H1 (cell line): ENCODE results near the gene MTPN. TPM values are rescaled to one million over a fixed set of nuclear protein-coding genes. Genes with fewer than 3 reads are reported as not detected.

Experiments used
- CTCF ChIA-PET: fragments of 300-600 bp; sonication (Branson Sonifier 250); formaldehyde crosslinking; loops from one replicate; lab custom pipeline; 2021; ENCODE audit not compliant: partially characterized antibody; lab: Charles Lee
- POLR2A ChIA-PET: fragments of 300-600 bp; sonication (Branson Sonifier 250); formaldehyde crosslinking; loops from one replicate; lab custom pipeline; 2021; ENCODE audit warnings: inconsistent platforms; ENCODE audit not compliant: partially characterized antibody; lab: Charles Lee
- DNase-seq, 2 experiments: peaks; one replicate each; pipeline versions ENCODE4 v3.0.0 to v3.0.0-alpha.2; 2010 to 2022; ENCODE audit warnings: low spot score in 2 of 2, low read depth in 1 of 2, mixed read lengths in 1 of 2
- FAIRE-seq: peaks from 2 replicates; lab custom pipeline; 2011; peaks lifted over from hg19 to GRCh38; lab: Jason Lieb, UNC
- H2AFZ ChIP-seq: 2 replicates; pipeline ENCODE4 v1.8.1; 2012; ENCODE audit warnings: low read length, inconsistent platforms
- H2AK5ac ChIP-seq: 2 replicates; pipeline ENCODE4 v1.6.1; 2013; ENCODE audit warnings: low read depth, low read length
- H2BK120ac ChIP-seq: replicated peaks from 2 replicates; pipeline ENCODE3; 2013; ENCODE audit warnings: low read depth, low read length, inconsistent platforms
- H2BK12ac ChIP-seq: 2 replicates; pipeline ENCODE4 v1.6.1; 2013; ENCODE audit warnings: low read depth, low read length
- H2BK15ac ChIP-seq: 2 replicates; pipeline ENCODE4 v1.6.1; 2013; ENCODE audit warnings: low read length
- H2BK20ac ChIP-seq: 2 replicates; pipeline ENCODE4 v1.6.1; 2013; ENCODE audit warnings: low read length
- H2BK5ac ChIP-seq: 2 replicates; pipeline ENCODE4 v1.6.1; 2013; ENCODE audit warnings: low read depth, low read length
- H3K14ac ChIP-seq: 2 replicates; pipeline ENCODE4 v1.6.1; 2013; ENCODE audit warnings: inconsistent platforms; ENCODE audit not compliant: insufficient read length
- H3K18ac ChIP-seq: 2 replicates; pipeline ENCODE4 v1.6.1; 2013; ENCODE audit warnings: low read length; ENCODE audit errors: extremely low read depth
- H3K23ac ChIP-seq: 2 replicates; pipeline ENCODE4 v1.6.1; 2013; ENCODE audit warnings: inconsistent platforms; ENCODE audit not compliant: insufficient read length
- H3K23me2 ChIP-seq: 2 replicates; pipeline ENCODE4 v1.6.1; 2013; ENCODE audit warnings: low read depth, low read length
- H3K27ac ChIP-seq: 2 replicates; pipeline ENCODE4 v1.6.1; 2011; ENCODE audit warnings: low read depth, low read length, inconsistent platforms
- H3K27me3 ChIP-seq, 4 experiments: replicated peaks in 1 of 4; 1 replicate in 1 of 4; 2 replicates in 3 of 4; pipeline versions ENCODE4 v1.6.1 to v1.8.1; 2011 to 2013; ENCODE audit warnings: low read length in 3 of 4, mild to moderate bottlenecking in 3 of 4, inconsistent platforms in 2 of 4, mixed read lengths in 2 of 4, moderate library complexity in 1 of 4; ENCODE audit not compliant: control insufficient read depth in 3 of 4, insufficient read depth in 3 of 4; ENCODE audit errors: extremely low read depth in 1 of 4
- H3K36me3 ChIP-seq, 4 experiments: 2 replicates each; pipeline versions ENCODE4 v1.6.1 to v1.8.1; 2011 to 2013; ENCODE audit warnings: mild to moderate bottlenecking in 4 of 4, low read length in 3 of 4, moderate library complexity in 2 of 4, control low read depth in 1 of 4, inconsistent platforms in 1 of 4; ENCODE audit not compliant: insufficient read depth in 4 of 4, control insufficient read depth in 2 of 4
- H3K4ac ChIP-seq: replicated peaks from 2 replicates; pipeline ENCODE3; 2013; ENCODE audit warnings: low read length, low read depth, mixed read lengths, inconsistent platforms; ENCODE audit not compliant: insufficient read length
- H3K4me1 ChIP-seq, 4 experiments: replicated peaks in 1 of 4; 1 replicate in 1 of 4; 2 replicates in 3 of 4; pipeline versions ENCODE4 v1.6.1 to v1.8.1; 2011 to 2013; ENCODE audit warnings: low read length in 3 of 4, inconsistent platforms in 2 of 4, mixed read lengths in 1 of 4; ENCODE audit not compliant: insufficient read depth in 4 of 4, control insufficient read depth in 3 of 4
- H3K4me2 ChIP-seq, 2 experiments: 2 replicates each; pipeline versions ENCODE4 v1.6.1 to v1.8.1; 2011 to 2013; ENCODE audit warnings: low read depth in 2 of 2, low read length in 2 of 2, control low read depth in 1 of 2, inconsistent platforms in 1 of 2, mild to moderate bottlenecking in 1 of 2; ENCODE audit not compliant: insufficient read depth in 1 of 2
- H3K4me3 ChIP-seq, 4 experiments: fragments of 200-600, 300-600 bp in 1 of 4; sonication (generic), shearing (Covaris generic), sonication (Bioruptor Twin) in 1 of 4; 2 replicates each; pipeline versions ENCODE4 v1.5.1 to v1.8.1; 2011 to 2016; ENCODE audit warnings: low read length in 4 of 4, low read depth in 3 of 4, control low read depth in 2 of 4, inconsistent platforms in 2 of 4, mild to moderate bottlenecking in 2 of 4, mixed read lengths in 1 of 4, moderate library complexity in 1 of 4; ENCODE audit not compliant: insufficient read depth in 2 of 4; ENCODE audit errors: extremely low read depth in 1 of 4
- H3K56ac ChIP-seq: replicated peaks from 2 replicates; pipeline ENCODE3; 2013; ENCODE audit warnings: low read depth, mild to moderate bottlenecking, mixed read lengths, low read length, inconsistent platforms; ENCODE audit not compliant: insufficient read length
- H3K79me1 ChIP-seq: 2 replicates; pipeline ENCODE4 v1.6.1; 2013; ENCODE audit warnings: low read depth, low read length, control low read depth
- H3K79me2 ChIP-seq, 2 experiments: 2 replicates each; pipeline versions ENCODE4 v1.6.1 to v1.8.1; 2012 to 2013; ENCODE audit warnings: low read length in 2 of 2, mild to moderate bottlenecking in 2 of 2, inconsistent platforms in 1 of 2; ENCODE audit not compliant: insufficient read depth in 2 of 2, control insufficient read depth in 1 of 2
- H3K9ac ChIP-seq, 4 experiments: replicated peaks in 1 of 4; 1 replicate in 1 of 4; 2 replicates in 3 of 4; pipeline versions ENCODE4 v1.6.1 to v1.8.1; 2011 to 2013; ENCODE audit warnings: low read depth in 3 of 4, low read length in 3 of 4, control low read depth in 2 of 4, mild to moderate bottlenecking in 2 of 4, moderate library complexity in 2 of 4, inconsistent platforms in 1 of 4; ENCODE audit errors: extremely low read depth in 1 of 4
- H3K9me3 ChIP-seq, 2 experiments: 2 replicates each; pipeline versions ENCODE4 v1.6.1 to v1.8.1; 2012 to 2013; ENCODE audit warnings: mild to moderate bottlenecking in 2 of 2, moderate library complexity in 2 of 2, control low read depth in 1 of 2, inconsistent platforms in 1 of 2, low read depth in 1 of 2, low read length in 1 of 2, mixed read lengths in 1 of 2; ENCODE audit not compliant: insufficient read depth in 2 of 2
- H4K20me1 ChIP-seq, 2 experiments: replicated peaks in 1 of 2; 2 replicates each; pipeline versions ENCODE3 to v1.8.1; 2011 to 2013; ENCODE audit warnings: inconsistent platforms in 2 of 2, low read length in 2 of 2, mild to moderate bottlenecking in 1 of 2; ENCODE audit not compliant: insufficient read depth in 2 of 2, control insufficient read depth in 1 of 2
- H4K5ac ChIP-seq: 2 replicates; pipeline ENCODE4 v1.6.1; 2013; ENCODE audit warnings: low read length, low read depth, mixed read lengths, inconsistent platforms; ENCODE audit not compliant: insufficient read length
- H4K8ac ChIP-seq: 2 replicates; pipeline ENCODE4 v1.8.0; 2013; ENCODE audit warnings: mild to moderate bottlenecking, moderate library complexity, low read length, inconsistent platforms; ENCODE audit not compliant: insufficient read depth; ENCODE audit errors: extremely low read depth
- H4K91ac ChIP-seq: replicated peaks from 2 replicates; pipeline ENCODE3; 2013; ENCODE audit warnings: low read length, mixed read lengths, inconsistent platforms; ENCODE audit not compliant: insufficient read length
- CBX8 ChIP-seq: fragments of 300-800, 300-1000 bp; sonication (generic); IDR thresholded peaks from 2 replicates; pipeline ENCODE4 v1.7.1; 2016; ENCODE audit warnings: low read depth, low read length, borderline replicate concordance
- CHD1 ChIP-seq: IDR thresholded peaks from 2 replicates; pipeline ENCODE4 v1.6.1; 2012; ENCODE audit warnings: low read depth, low read length, improper control_type of control experiment
- CHD2 ChIP-seq: IDR thresholded peaks from 2 replicates; pipeline ENCODE4 v1.6.1; 2012; ENCODE audit warnings: low read length, improper control_type of control experiment
- FOSL1 ChIP-seq: IDR thresholded peaks from 2 replicates; pipeline ENCODE4 v1.6.1; 2011; ENCODE audit warnings: mild to moderate bottlenecking, low read depth, low read length, moderate library complexity; ENCODE audit not compliant: insufficient read depth
- KDM4A ChIP-seq: IDR thresholded peaks from one replicate; pipeline ENCODE4 v1.7.1; 2012; ENCODE audit warnings: low read depth, mild to moderate bottlenecking, moderate library complexity, low read length, inconsistent platforms; ENCODE audit not compliant: severe bottlenecking
- NANOG ChIP-seq: IDR thresholded peaks from 2 replicates; pipeline ENCODE4 v1.6.1; 2011; ENCODE audit warnings: low read length, low read depth, mild to moderate bottlenecking, inconsistent platforms; ENCODE audit not compliant: insufficient read depth, poor library complexity, severe bottlenecking
- NRF1 ChIP-seq: IDR thresholded peaks from 2 replicates; pipeline ENCODE4 v1.6.1; 2011; ENCODE audit warnings: mild to moderate bottlenecking, low read depth, low read length, improper control_type of control experiment
- WGBS, 2 experiments: shearing (Covaris generic) in 1 of 2; methylation state at CpG; one replicate each; pipeline versions ENCODE4 v1.1.6 to v1.1.7; 2013 to 2015; ENCODE audit warnings: low lambda C conversion rate in 2 of 2, mixed read lengths in 2 of 2, inconsistent platforms in 1 of 2, low coverage in 1 of 2, missing lambda C conversion rate in 1 of 2; ENCODE audit not compliant: insufficient replicate concordance in 2 of 2, insufficient coverage in 1 of 2, insufficient read length in 1 of 2; ENCODE audit errors: extremely low coverage in 1 of 2, missing lambda C conversion rate in 1 of 2; 5-methylcytosine and 5-hydroxymethylcytosine counted together
- polyA plus RNA-seq, 7 experiments: library from polyadenylated mRNA; depleted of rRNA in 3 of 7; stranded (reverse) in 5 of 7; unstranded in 2 of 7; fragments of >200 nt in 5 of 7; fragments of 200-250 nt in 2 of 7; gene quantifications; 1 replicate in 5 of 7; 2 replicates in 1 of 7; 4 replicates in 1 of 7; pipeline versions ENCODE4 v1.2.1 to v1.2.3, GENCODE V29; 2011 to 2013; ENCODE audit warnings: missing spikeins in 2 of 7, mixed read lengths in 2 of 7
- total RNA-seq: library from RNA; stranded (reverse); fragmentation: NEBNext Ultra II Directional; extraction: Animal tissue kit (Norgen Biotek cat#: 25700); gene quantifications from 2 replicates; pipeline ENCODE4 v1.2.1, GENCODE V29; 2021
- TF ChIP-seq, protein P1 (sequence below): IDR thresholded peaks from 2 replicates; pipeline ENCODE4 v1.6.1; 2011; ENCODE audit warnings: low read length, improper control_type of control experiment

Gene MTPN
- total and polyA plus RNA-seq, 2 of the 8 experiments (the other 6 are each of a cell fraction or from before 2014, with no cell fraction given) = 33.0 to 101 TPM

DNA sequence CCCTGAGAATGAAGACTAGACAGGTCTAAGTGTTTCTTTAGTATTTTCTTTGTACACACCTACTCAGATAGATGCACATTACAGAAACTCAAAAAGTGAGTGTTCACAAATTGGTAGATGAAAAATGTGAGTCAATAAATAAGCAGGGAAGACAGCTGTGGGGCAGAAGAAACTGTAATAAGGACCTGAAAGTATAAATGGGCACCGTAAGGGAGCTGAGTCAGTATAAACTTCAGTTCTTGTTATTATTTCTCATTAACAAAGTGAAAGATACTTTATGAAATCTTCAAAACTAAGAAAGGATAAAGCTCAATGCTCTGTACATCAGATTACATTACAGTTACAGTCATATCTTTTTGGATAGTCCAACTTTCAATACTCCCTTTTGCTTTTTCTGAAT lies 2.5 kb downstream of the MTPN start:
- whole genome bisulfite sequencing, 2 experiments = 96% methylated on average over 1 of the region's 1 CpG; no CpG with 5 or more reads in 1 of the 2 experiments
- Histone ChIP-seq H3K79me2 (peaks cover 2 to 67% of the 10 kb centered on the region in 2 experiments; a peak in 3 of 4 replicates), H4K8ac (no peak overlapping the region), H4K5ac (no peak overlapping the region), H2AFZ (no peak overlapping the region), H3K4me3 (no peak overlapping the region), H3K79me1 (no peaks in the 10 kb centered on the region), H2BK20ac (no peak overlapping the region), H3K18ac (no peak overlapping the region), H4K20me1 (peaks cover 1 to 4% of the 10 kb centered on the region in 2 experiments), H3K4ac (no peak overlapping the region), H3K9me3 (no peaks in the 10 kb centered on the region), H2AK5ac (no peak overlapping the region), H3K27me3 (no peaks in the 10 kb centered on the region), H2BK5ac (no peak overlapping the region), H3K4me2 (no peak overlapping the region), H2BK12ac (no peak overlapping the region), H3K14ac (no peak overlapping the region), H3K36me3 (peaks cover 0 to 3% (median 0%) of the 10 kb centered on the region in 4 experiments; a peak in 2 of 8 replicates), H2BK120ac (no peak overlapping the region), H3K23ac (no peak overlapping the region), H3K56ac (no peak overlapping the region), H3K27ac (no peak overlapping the region), H3K23me2 (peaks cover 2% of the 10 kb centered on the region), H4K91ac (no peak overlapping the region), H3K4me1 (peaks cover 0 to 8% (median 2%) of the 10 kb centered on the region in 4 experiments; a peak in 3 of 7 replicates), H2BK15ac (no peak overlapping the region), H3K9ac (no peak overlapping the region)
- POLR2A ChIA-PET = no interaction called here
- DNase-seq (no peak), FAIRE-seq (no peak)
- CTCF ChIA-PET = interaction anchor here (1.6 kb wide), 1 partner anchor 9 kb away, joined by 6 read pairs; no protein-coding TSS in a partner anchor
- no peak for TF ChIP-seq NRF1
- TF ChIP-seq NANOG = no peak
- TF ChIP-seq KDM4A = no peak
- TF ChIP-seq FOSL1 = no peak
- no peak for TF ChIP-seq CHD1
- TF ChIP-seq, protein P1, sequence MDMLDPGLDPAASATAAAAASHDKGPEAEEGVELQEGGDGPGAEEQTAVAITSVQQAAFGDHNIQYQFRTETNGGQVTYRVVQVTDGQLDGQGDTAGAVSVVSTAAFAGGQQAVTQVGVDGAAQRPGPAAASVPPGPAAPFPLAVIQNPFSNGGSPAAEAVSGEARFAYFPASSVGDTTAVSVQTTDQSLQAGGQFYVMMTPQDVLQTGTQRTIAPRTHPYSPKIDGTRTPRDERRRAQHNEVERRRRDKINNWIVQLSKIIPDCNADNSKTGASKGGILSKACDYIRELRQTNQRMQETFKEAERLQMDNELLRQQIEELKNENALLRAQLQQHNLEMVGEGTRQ = no peak
- no peak for TF ChIP-seq CBX8
- TF ChIP-seq CHD2 = no peak
